Pons (tissue), 1 donor: Measurements from ENCODE around the gene LDLRAD3.

Experiments used
- DNase-seq: peaks from one replicate; pipeline ENCODE4 v3.0.0-alpha.2; 2016; ENCODE audit warnings: low spot score

Gene LDLRAD3

DNA sequence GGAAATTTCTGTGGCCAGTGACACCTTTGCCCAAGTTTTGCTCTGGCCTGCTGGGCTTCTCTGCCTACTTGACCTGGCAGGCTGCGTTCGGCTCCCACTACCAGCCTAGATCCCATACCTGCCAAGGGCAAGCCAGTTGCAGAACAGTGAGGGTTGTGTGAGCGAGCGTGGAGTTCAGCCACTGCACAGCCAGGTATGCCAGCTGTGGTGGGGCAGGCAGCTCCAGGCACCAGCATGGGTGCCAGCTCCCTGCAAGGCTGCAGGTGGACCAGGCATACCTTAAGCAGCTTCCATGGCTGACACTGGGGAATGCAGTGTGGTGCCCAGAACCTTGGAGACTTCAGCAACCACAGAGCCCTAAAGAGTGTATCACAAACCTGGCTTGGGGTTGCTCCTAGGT, 133.5 kb downstream of the LDLRAD3 start:
- DNase-seq, result no peak

GRCh38 chr11:36077886-36078685, 134.2 kb downstream of the LDLRAD3 start:
- DNase-seq, result no peak

- no peak for DNase-seq
These were observed 134.8 kb downstream of the LDLRAD3 start for GRCh38 chr11:36078686-36079055.

DNA sequence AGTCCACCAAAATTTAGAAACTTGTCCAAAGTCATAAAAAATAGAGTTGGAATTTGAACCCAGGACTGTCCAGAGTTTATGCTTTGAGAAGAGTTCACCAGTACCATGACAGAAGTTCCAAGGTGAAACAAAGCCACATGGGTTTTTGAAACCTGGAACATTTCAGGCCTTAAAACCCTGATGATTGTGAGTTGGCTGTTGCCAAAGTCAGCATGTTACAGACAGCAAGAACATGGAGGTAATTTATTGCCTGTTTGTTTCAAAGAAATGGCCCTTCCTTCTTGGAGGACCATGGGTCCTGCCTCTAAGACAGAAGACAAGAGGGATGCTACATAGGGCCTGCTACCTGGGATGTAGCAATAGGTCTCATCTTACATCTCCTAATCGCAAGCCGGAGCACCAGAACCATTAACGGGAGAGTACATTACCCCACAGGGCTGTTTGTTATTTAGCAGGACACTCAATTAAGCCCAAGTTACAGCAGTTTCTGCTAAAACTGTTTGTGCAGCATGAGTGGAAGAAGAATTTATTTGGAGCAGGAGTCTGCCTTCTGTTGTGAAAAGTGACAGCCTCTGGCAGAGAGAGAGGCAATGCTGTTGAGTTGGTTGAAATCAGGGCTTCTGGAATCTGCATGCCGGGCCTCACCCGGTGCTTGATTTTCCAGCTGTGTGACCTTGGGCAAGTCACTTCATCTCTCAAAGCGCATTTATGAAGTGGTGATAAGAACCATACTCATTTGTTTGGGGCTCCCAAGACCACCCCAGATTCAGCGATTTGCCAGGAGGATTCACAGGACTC, 136.2 kb downstream of the LDLRAD3 start:
- DNase-seq, result no peak

- DNase-seq, result no peak
These were observed 137.5 kb downstream of the LDLRAD3 start for GRCh38 chr11:36081274-36081945.

DNA sequence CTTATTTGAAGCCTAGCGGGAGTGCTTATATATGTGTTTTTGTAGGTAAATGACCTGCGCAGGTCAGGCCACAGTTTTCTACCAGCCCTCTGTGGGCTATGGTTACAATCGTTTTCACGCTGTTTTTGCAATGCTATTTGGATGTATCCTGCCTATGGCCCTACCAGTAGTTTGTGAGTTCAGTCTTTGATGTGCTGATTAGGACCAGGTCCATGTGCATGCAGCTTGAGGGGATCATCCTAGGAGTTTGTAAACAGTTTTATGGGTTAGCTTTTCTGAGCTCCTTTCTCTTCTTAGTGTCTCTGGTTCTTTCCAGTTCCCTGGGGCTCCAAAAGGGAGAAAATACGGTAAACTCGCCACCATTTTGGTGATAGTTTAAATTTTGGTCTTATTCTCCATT, 142.5 kb downstream of the LDLRAD3 start:
- no peak for DNase-seq

DNA sequence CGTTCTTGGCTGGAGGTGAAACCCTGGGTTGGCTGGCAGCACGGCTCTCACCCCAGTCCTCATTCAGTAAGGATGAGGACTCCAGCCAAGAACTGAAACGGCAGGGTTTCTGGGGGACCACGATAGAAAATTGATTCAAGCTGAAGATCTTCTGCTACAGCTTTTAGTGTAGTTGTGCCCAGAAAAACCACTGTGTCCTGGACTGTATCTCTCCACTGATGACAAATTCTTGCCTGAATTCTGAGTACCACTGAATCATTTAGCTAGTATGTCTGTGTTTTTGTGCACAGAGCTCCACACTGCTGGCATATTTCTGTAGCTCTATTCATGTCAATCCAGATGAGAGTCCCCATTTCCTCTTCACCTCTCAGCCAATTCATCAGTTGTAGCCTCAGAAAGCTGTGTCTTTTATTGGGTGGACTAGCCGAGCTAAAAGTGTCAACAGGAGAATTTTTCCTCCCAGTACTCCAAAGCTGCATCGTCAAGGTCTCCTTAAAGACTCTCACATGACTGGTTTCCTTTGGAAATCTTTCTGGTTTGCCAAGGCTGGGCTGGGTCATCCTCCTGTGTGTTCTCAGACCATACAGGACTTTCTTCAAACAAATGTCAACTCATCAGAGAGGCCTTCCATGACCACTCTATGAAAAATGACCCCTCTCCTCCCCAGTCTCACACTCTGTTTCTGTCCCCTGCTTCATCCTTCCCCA, 144.6 kb downstream of the LDLRAD3 start:
- peak; percentile 39 for DNase-seq

GRCh38 chr11:36089920-36090319, 146.1 kb downstream of the LDLRAD3 start:
- DNase-seq, result no peak

DNA sequence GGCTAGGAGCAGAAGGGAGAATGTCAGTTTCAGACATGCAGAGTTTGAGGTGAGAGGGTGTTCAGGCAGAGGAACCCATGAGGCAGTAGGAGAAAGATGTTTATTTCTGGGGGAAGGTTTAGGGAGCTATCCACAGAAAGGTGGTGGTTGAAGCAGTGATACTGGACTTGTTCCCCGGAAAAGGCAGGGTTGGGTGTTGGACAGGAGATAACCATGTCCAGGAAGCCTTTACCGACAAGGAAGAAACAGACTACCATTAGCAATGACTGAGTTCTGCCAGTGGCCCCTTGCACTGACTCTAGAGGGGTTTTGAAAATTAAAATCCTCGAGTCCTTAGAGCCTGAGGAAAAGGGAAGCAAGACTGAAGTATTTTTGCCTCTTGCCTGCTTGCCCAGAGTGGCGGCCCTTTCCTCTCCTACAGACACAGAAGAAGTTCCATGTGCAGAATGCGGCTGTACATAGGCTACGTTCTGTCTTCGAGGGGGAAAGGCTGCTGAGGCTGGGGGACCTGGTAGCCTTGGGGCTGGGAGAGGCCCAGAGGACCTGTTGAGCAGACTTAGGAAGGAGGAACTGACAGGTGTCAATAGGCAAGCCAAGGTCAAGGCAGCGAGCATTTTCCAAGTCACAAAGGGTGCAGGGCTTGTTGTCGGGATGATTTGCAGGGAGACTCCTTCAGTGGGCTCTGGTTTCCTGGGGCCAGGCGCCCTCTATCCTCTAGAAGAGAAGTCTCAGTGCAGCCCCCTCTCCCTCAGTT, 146.7 kb downstream of the LDLRAD3 start:
- DNase-seq, result no peak

DNA sequence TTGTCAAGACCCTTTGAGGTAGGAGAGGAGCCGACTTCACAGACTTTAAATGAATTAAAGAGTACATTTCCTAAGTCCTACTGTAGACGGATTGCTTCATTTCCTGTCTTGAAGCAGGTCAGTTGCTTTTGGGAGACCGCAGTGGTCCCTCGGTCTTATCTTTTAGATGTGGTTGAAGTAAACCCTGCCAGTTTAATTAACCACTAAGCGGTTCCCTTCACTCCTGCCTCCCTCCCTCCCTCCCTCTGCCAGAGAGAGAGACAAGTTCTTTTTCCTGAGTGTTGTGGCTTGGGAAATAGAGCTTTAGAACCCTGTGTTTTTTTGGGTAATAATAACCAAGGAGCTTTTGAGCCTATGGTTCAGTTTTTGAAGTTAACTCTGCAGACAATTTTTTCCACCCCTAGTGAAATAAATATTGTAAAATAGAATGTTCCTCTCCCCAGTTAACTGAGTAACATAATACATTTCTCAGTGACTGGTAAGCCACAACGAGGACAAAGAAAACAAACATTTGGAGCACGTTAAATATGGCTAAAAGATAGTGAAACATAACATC, 147.5 kb downstream of the LDLRAD3 start:
- DNase-seq, result no peak

- DNase-seq, result no peak
These were observed 148.6 kb downstream of the LDLRAD3 start for GRCh38 chr11:36092314-36093030.

- DNase-seq, result no peak
These were observed 149.7 kb downstream of the LDLRAD3 start for GRCh38 chr11:36093548-36093947.

- DNase-seq, result no peak
These were observed 150.3 kb downstream of the LDLRAD3 start for GRCh38 chr11:36094164-36094563.

GRCh38 chr11:36095716-36096115, 151.9 kb downstream of the LDLRAD3 start:
- no peak for DNase-seq

GRCh38 chr11:36097219-36097650, 153.4 kb downstream of the LDLRAD3 start:
- no peak for DNase-seq

- no peak for DNase-seq
These were observed 154.2 kb downstream of the LDLRAD3 start for GRCh38 chr11:36098087-36098486.

DNA sequence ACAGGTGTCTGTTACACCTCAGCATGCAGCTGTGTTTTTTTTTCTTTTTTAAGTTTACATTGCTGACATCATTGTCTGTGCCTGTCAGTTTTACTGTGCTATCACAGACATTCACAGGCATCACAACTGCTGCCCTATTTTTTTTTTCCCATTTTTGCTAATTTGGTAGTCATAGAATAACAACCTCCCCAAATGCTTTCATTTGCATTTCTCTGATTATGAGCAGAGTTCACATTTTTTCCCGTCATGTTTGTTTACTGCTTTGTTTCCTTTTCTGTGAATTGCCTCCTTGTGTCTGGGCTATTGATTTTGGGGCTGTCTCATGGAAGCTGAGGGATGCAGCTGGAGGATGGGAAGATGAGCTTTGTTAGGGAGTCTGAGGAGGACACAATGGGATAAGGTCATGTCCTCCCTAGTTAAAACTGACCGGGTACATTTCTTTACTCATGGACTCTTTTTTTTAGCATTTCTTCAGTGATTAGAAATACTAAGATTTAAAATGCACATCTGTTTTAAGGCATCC, 155.1 kb downstream of the LDLRAD3 start:
- peak; percentile 70 for DNase-seq

DNA sequence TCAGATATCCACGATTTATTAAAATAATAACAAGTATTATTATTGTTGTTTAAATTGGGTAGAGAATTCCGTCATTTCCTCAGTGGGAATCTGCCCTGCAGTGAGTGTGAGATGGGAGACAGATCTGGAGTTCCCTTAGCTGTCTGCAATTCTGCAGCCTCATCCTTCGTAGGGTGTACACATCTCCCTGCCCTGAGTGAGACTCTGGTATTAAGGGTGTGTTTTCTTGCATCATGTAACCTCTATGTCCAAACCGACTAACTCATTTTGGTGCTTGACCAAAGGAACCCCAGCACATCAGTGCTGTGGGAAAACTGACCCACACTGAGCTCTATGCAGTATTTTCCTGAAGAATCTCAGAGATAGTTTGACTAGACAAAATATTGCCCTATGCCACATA, 157.6 kb downstream of the LDLRAD3 start:
- no peak for DNase-seq

GRCh38 chr11:36102868-36103267, 159.0 kb downstream of the LDLRAD3 start:
- DNase-seq, result no peak

DNA sequence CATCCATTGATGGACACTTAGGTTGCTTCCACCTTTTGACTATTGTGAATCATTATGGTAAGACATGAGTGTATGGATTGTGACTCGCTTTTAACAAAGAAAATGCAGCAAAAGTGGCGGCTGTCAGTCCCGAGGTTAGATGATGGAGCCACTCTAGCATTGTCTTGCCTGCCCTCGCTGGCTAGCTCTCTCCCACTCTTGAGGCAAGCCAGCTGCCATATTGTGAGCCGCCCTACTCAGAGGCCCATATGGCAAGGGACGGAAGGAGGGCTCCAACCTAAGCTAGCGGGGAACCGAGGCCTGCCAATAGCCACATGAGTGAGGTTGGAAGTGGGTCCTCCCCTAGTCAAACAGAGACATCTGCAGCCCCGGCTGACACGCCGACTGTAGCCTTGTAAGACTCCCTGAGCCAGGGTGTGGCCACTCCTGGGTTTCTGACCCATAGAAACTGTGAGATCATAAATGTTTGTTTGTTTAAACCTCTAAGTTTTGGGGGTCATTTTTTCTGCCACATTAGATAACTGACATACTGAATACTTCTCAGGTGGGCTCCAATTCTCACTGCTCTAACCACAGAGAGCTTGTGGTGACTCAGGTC, 160.2 kb downstream of the LDLRAD3 start:
- no peak for DNase-seq
